MM.1S (cell line): ENCODE data around the gene NKX6-2.

Source experiments
- DNase-seq: peaks from one replicate; pipeline ENCODE4 v3.0.0-alpha.2; 2015
- H2AFZ ChIP-seq: fragments of 300-600 bp; sonication (generic); 2 replicates; pipeline ENCODE4 v1.6.0; 2016; ENCODE audit warnings: antibody characterized with exemption, low read length
- H3F3A ChIP-seq: fragments of 300-600 bp; sonication (generic); 2 replicates; pipeline ENCODE4 v1.6.1; 2016; ENCODE audit warnings: mild to moderate bottlenecking, antibody characterized with exemption, low read length, moderate library complexity, mixed read lengths; ENCODE audit not compliant: insufficient read depth
- H3K27ac ChIP-seq: fragments of 300-600 bp; sonication (generic); 2 replicates; pipeline ENCODE4 v1.5.1; 2016; ENCODE audit warnings: mild to moderate bottlenecking, low read length
- H3K27me3 ChIP-seq: fragments of 300-600 bp; sonication (generic); replicated peaks from 2 replicates; pipeline ENCODE4 v1.6.0; 2016; ENCODE audit warnings: low read length; ENCODE audit not compliant: insufficient read depth
- H3K36me3 ChIP-seq: fragments of 300-600 bp; sonication (generic); replicated peaks from 2 replicates; pipeline ENCODE4 v1.6.1; 2016; ENCODE audit warnings: mild to moderate bottlenecking, low read length, mixed read lengths; ENCODE audit not compliant: insufficient read depth
- H3K4me1 ChIP-seq: fragments of 300-600 bp; sonication (generic); 2 replicates; pipeline ENCODE4 v1.6.1; 2016; ENCODE audit warnings: low read length, mixed read lengths
- H3K4me2 ChIP-seq: fragments of 300-600 bp; sonication (generic); 2 replicates; pipeline ENCODE4 v1.6.0; 2016; ENCODE audit warnings: low read depth, low read length
- H3K4me3 ChIP-seq: fragments of 300-600 bp; sonication (generic); 2 replicates; pipeline ENCODE4 v1.5.1; 2016; ENCODE audit warnings: low read length, mixed read lengths
- H3K79me2 ChIP-seq: fragments of 300-600 bp; sonication (generic); 2 replicates; pipeline ENCODE4 v1.6.1; 2016; ENCODE audit warnings: mixed run types, low read length, mixed read lengths
- H3K9ac ChIP-seq: fragments of 300-600 bp; sonication (generic); 2 replicates; pipeline ENCODE4 v1.6.1; 2016; ENCODE audit warnings: low read length, mixed read lengths
- H3K9me2 ChIP-seq: fragments of 300-600 bp; sonication (generic); replicated peaks from 2 replicates; pipeline ENCODE4 v1.6.1; 2016; ENCODE audit warnings: mild to moderate bottlenecking, low read length, mixed read lengths; ENCODE audit not compliant: insufficient read depth
- H3K9me3 ChIP-seq: fragments of 300-600 bp; sonication (generic); replicated peaks from 2 replicates; pipeline ENCODE4 v1.6.1; 2016; ENCODE audit warnings: mild to moderate bottlenecking, low read length, mixed read lengths; ENCODE audit not compliant: insufficient read depth
- H4K20me1 ChIP-seq: fragments of 300-600 bp; sonication (generic); 2 replicates; pipeline ENCODE4 v1.6.1; 2016; ENCODE audit warnings: mild to moderate bottlenecking, low read length, moderate library complexity, mixed read lengths; ENCODE audit not compliant: insufficient read depth
- CTCF ChIP-seq: fragments of 300-600 bp; sonication (generic); IDR thresholded peaks from 2 replicates; pipeline ENCODE4 v1.5.1; 2016; ENCODE audit warnings: antibody characterized with exemption, low read length, mixed read lengths
- EZH2 ChIP-seq: fragments of 300-600 bp; sonication (generic); optimal IDR thresholded peaks from 2 replicates; pipeline ENCODE3; 2017; ENCODE audit warnings: low read depth, mild to moderate bottlenecking, antibody characterized with exemption, low read length, mixed read lengths
- EZH2phosphoT487 ChIP-seq: fragments of 300-600 bp; sonication (generic); IDR thresholded peaks from 2 replicates; pipeline ENCODE4 v1.6.1; 2018; ENCODE audit warnings: antibody characterized with exemption, low read length

Gene NKX6-2

GRCh38 chr10:132735341-132735775 lies 50.6 kb downstream of the NKX6-2 start:
- no peak overlapping the region for H3K9ac ChIP-seq

GRCh38 chr10:132733926-132734325 lies 52.0 kb downstream of the NKX6-2 start:
- TF ChIP-seq EZH2phosphoT487 (no peak), CTCF (no peak), EZH2 (no peak)
- Histone ChIP-seq H3K4me3 (no peak overlapping the region), H3K9me2 (no peaks in the 10 kb centered on the region), H3K4me2 (no peak overlapping the region), H3K27ac (no peak overlapping the region), H3K9me3 (no peaks in the 10 kb centered on the region), H3K9ac (no peak overlapping the region), H4K20me1 (no peaks in the 10 kb centered on the region), H3K36me3 (no peaks in the 10 kb centered on the region), H3K79me2 (no peaks in the 10 kb centered on the region), H3K27me3 (no peaks in the 10 kb centered on the region), H3F3A (no peaks in the 10 kb centered on the region), H2AFZ (no peak overlapping the region), H3K4me1 (no peaks in the 10 kb centered on the region)
- DNase-seq: no peak

More at GRCh38 chr10:132735341-132735775, 50.6 kb downstream of the NKX6-2 start:
- no peaks in the 10 kb centered on the region for H3F3A ChIP-seq
- no peak for DNase-seq
- H3K4me3 ChIP-seq: no peak overlapping the region
- H3K4me1 ChIP-seq: no peaks in the 10 kb centered on the region
- no peaks in the 10 kb centered on the region for H4K20me1 ChIP-seq
- no peak overlapping the region for H2AFZ ChIP-seq
- H3K36me3 ChIP-seq: no peaks in the 10 kb centered on the region
- H3K27me3 ChIP-seq: no peaks in the 10 kb centered on the region
- no peak for TF ChIP-seq CTCF
- TF ChIP-seq EZH2phosphoT487: no peak
- no peak for TF ChIP-seq EZH2
- H3K79me2 ChIP-seq: no peaks in the 10 kb centered on the region
- H3K4me2 ChIP-seq: no peak overlapping the region
- no peaks in the 10 kb centered on the region for H3K9me3 ChIP-seq
- no peak overlapping the region for H3K27ac ChIP-seq
- no peaks in the 10 kb centered on the region for H3K9me2 ChIP-seq
